Fibroblast of lung (primary cell): ENCODE measurements around the gene TBC1D10B. TPM values are rescaled to one million over a fixed set of nuclear protein-coding genes. Genes with fewer than 3 reads are reported as not detected.

Experiments
- DNase-seq, 2 donors: peaks; one replicate each; pipeline versions ENCODE4 v3.0.0 to v3.0.0-alpha.2; 2010; ENCODE audit warnings: low read depth in 2 of 2
- H2AFZ ChIP-seq: 2 replicates; pipeline ENCODE4 v1.5.1; 2012; ENCODE audit warnings: low read length, control low read depth, inconsistent platforms
- H3K27ac ChIP-seq: 2 replicates; pipeline ENCODE4 v1.5.1; 2011; ENCODE audit warnings: low read length, control low read depth; ENCODE audit not compliant: insufficient read depth
- H3K27me3 ChIP-seq: 2 replicates; pipeline ENCODE4 v1.5.1; 2011; ENCODE audit warnings: mild to moderate bottlenecking, low read length; ENCODE audit not compliant: control insufficient read depth, insufficient read depth
- H3K36me3 ChIP-seq: 2 replicates; pipeline ENCODE4 v1.5.1; 2011; ENCODE audit warnings: low read length; ENCODE audit not compliant: control insufficient read depth, insufficient read depth
- H3K4me1 ChIP-seq: 2 replicates; pipeline ENCODE4 v1.5.1; 2011; ENCODE audit warnings: low read length; ENCODE audit not compliant: control insufficient read depth, insufficient read depth; ENCODE audit errors: extremely low read depth
- H3K4me2 ChIP-seq: 2 replicates; pipeline ENCODE4 v1.5.1; 2011; ENCODE audit warnings: low read length, control low read depth; ENCODE audit not compliant: insufficient read depth; ENCODE audit errors: extremely low read depth
- H3K4me3 ChIP-seq, 4 experiments: fragments of 200-600 bp in 1 of 4; sonication (generic) in 1 of 4; replicated peaks in 1 of 4; 2 replicates each; pipeline ENCODE4 v1.5.1; 2011 to 2016; ENCODE audit warnings: low read length in 4 of 4, low read depth in 3 of 4, mild to moderate bottlenecking in 3 of 4, control low read depth in 2 of 4, inconsistent platforms in 1 of 4, mixed read lengths in 1 of 4; ENCODE audit not compliant: insufficient read depth in 1 of 4; ENCODE audit errors: control extremely low read depth in 1 of 4
- H3K79me2 ChIP-seq: 2 replicates; pipeline ENCODE4 v1.5.1; 2012; ENCODE audit warnings: mild to moderate bottlenecking, low read length, inconsistent platforms; ENCODE audit not compliant: control insufficient read depth, insufficient read depth
- H3K9ac ChIP-seq: 2 replicates; pipeline ENCODE4 v1.5.1; 2011; ENCODE audit warnings: mild to moderate bottlenecking, low read length, control low read depth; ENCODE audit not compliant: insufficient read depth
- H3K9me3 ChIP-seq: 2 replicates; pipeline ENCODE4 v1.5.1; 2012; ENCODE audit warnings: low read depth, low read length; ENCODE audit not compliant: control insufficient read depth, insufficient read depth
- H4K20me1 ChIP-seq: 2 replicates; pipeline ENCODE4 v1.5.1; 2011; ENCODE audit warnings: low read length; ENCODE audit not compliant: control insufficient read depth, insufficient read depth; ENCODE audit errors: extremely low read depth
- EZH2 ChIP-seq: IDR thresholded peaks from 2 replicates; pipeline ENCODE4 v1.5.1; 2012; ENCODE audit warnings: low read length, control low read depth, mild to moderate bottlenecking; ENCODE audit errors: missing control alignments
- polyA plus RNA-seq, 2 donors: library from polyadenylated mRNA; depleted of rRNA in 1 of 2; stranded (reverse) in 1 of 2; unstranded in 1 of 2; fragments of >200 nt; gene quantifications; 2 replicates each; pipeline ENCODE4 v1.2.1, GENCODE V29; 2011 to 2012; ENCODE audit warnings: missing spikeins in 1 of 2
- total RNA-seq: library from RNA; depleted of rRNA; stranded (reverse); fragments of >200 nt; gene quantifications from 2 replicates; pipeline ENCODE4 v1.2.1, GENCODE V29; 2014
- TF ChIP-seq, protein P1 (sequence below), 2 donors: IDR thresholded peaks in 1 of 2; conservative IDR thresholded peaks in 1 of 2; 1 replicate in 1 of 2; 2 replicates in 1 of 2; pipeline ENCODE4 v1.5.1; 2011 to 2012; ENCODE audit warnings: low read length in 2 of 2, control low read depth in 1 of 2, inconsistent platforms in 1 of 2, low read depth in 1 of 2, mild to moderate bottlenecking in 1 of 2

TBC1D10B gene
- total and polyA plus RNA-seq, 2 donors (not counting 1 experiment from before 2014, with no cell fraction given) = 14.8 to 29.6 TPM

DNA sequence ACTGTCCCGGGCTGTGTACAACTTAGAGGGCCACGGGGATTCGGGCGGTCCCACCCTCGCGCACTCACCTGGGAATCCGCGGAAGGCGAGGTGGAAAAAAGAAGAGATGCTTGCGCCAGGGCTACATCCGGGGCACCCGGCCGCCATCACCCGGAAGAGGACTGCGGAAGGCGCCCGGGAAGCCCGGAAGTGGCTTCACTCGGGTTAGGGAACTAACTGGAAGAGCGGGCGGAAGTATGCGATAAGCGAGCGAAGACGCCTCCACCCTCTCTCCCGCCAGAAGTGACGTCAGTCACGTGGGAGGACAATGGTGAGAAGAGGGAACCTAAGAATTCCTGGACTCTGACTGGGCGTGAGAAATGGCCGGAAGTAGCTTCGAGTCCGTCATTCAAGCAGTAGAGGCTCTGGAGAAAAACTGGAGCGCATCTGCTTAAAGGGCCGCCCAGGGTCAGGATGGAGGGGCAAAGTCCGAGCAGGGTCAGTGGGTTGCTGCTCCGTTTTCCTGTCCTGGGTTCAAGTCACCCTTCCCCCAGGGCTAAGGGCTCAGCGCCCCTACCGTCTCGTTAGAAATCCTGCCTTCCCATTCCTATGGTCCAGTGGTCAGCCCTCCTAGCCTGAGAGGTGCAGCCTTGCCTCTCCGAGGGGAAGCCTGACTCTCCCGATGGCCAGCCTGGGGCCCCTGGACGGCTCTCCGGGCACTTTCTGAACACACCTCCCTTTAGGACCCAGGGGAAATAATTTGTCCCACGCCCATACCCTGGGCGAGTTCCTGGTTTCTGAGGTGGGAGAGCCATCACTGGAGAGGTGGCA, 14.9 kb downstream of the TBC1D10B start, which contains the start of gene CD2BP2:
CD2BP2 (minus strand) TSS at position 165 of the 810 bp plus-strand sequence. CDS start 627 bp downstream, outside the sequence.
- H3K27me3 ChIP-seq = no peaks in the 10 kb centered on the region
- TF ChIP-seq, protein P1, sequence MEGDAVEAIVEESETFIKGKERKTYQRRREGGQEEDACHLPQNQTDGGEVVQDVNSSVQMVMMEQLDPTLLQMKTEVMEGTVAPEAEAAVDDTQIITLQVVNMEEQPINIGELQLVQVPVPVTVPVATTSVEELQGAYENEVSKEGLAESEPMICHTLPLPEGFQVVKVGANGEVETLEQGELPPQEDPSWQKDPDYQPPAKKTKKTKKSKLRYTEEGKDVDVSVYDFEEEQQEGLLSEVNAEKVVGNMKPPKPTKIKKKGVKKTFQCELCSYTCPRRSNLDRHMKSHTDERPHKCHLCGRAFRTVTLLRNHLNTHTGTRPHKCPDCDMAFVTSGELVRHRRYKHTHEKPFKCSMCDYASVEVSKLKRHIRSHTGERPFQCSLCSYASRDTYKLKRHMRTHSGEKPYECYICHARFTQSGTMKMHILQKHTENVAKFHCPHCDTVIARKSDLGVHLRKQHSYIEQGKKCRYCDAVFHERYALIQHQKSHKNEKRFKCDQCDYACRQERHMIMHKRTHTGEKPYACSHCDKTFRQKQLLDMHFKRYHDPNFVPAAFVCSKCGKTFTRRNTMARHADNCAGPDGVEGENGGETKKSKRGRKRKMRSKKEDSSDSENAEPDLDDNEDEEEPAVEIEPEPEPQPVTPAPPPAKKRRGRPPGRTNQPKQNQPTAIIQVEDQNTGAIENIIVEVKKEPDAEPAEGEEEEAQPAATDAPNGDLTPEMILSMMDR (conservative IDR thresholded peaks at IDR 0.05 in 1 of 2, IDR thresholded peaks at IDR 0.05 in 1 of 2; ENCODE audit: low read depth in 1 of 2, low read length in 2 of 2) = peak in 1 of 2 donors; percentile 11
- TF ChIP-seq EZH2 = no peak
- peak within 1 kb of the TSS; percentile 95 for H3K27ac ChIP-seq
- H3K9me3 ChIP-seq = no peaks in the 10 kb centered on the region
- H3K9ac ChIP-seq = peak within 1 kb of the TSS; percentile 98
- peak within 1 kb of the TSS; percentile 72 for H2AFZ ChIP-seq
- peaks cover 31% of the 10 kb centered on the region for H3K4me1 ChIP-seq
- H4K20me1 ChIP-seq = no peaks in the 10 kb centered on the region
- peaks cover 38% of the 10 kb centered on the region for H3K36me3 ChIP-seq
- peak within 1 kb of the TSS; percentile 78 to 97 (median 95) for H3K4me3 ChIP-seq
- peaks cover 32% of the 10 kb centered on the region for H3K79me2 ChIP-seq
- peak within 1 kb of the TSS; percentile 99 for H3K4me2 ChIP-seq
- peak; percentile 100 for DNase-seq

DNA sequence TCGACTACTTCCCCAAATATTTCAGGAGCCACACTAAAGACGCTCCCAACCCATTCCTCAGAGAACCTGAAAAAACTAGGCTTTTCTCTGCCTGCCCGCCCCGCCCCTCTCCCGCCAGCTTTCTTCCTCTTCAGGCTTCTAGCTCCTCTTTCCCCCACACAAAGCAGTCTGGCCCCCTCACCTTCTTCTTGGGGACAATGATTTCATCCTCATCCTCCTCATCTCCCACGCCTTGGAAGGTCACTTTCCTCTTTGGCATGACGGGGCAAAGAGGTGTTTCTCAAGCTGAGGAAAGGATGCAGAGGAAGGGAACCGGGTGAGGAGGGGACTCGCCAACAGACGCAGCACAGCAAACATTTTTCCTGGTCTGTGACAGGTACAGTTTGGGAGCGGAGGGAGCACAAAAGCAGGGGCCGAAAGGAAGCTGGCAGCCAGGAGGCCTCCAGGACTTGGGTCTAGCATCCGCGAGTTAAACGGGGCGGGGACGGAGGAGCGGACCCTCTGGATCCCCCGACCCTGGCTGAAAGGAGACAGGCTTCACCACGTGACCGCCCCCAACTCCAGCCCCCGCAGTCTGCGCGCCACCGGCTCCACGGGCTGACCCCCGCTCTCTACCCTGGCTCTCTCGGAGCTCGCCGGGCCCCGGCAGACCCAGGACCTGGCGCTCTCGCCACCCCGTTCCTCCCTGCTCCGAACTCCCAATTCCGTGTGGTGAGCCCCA, 15.7 kb downstream of the TBC1D10B start:
- peaks cover 25% of the 10 kb centered on the region for H3K79me2 ChIP-seq
- H3K36me3 ChIP-seq = peaks cover 37% of the 10 kb centered on the region

More for the DNA sequence above, 15.7 kb downstream of the TBC1D10B start:
- Histone ChIP-seq H3K4me2 (peak overlapping the region; percentile 99), H2AFZ (peak overlapping the region; percentile 71), H3K27me3 (no peaks in the 10 kb centered on the region), H3K27ac (peak overlapping the region; percentile 95), H3K9ac (peak overlapping the region; percentile 98), H4K20me1 (no peaks in the 10 kb centered on the region), H3K4me3 (peak overlapping the region; percentile 78 to 97 (median 95)), H3K4me1 (peaks cover 31% of the 10 kb centered on the region), H3K9me3 (no peaks in the 10 kb centered on the region)
- peak in 1 of 2 donors; percentile 20 for DNase-seq
- TF ChIP-seq, protein P1 (conservative IDR thresholded peaks at IDR 0.05 in 1 of 2, IDR thresholded peaks at IDR 0.05 in 1 of 2; ENCODE audit: low read depth in 1 of 2, low read length in 2 of 2) = no peak
- TF ChIP-seq EZH2 = no peak
